HG02623 (cell line): ENCODE data around the gene TPD52L2.

ENCODE experiments used
- ATAC-seq: cut with Tn5 transposase; IDR thresholded peaks from one replicate; pipeline ENCODE4 v1.9.1; 2021; ENCODE audit warnings: moderate library complexity; ENCODE audit not compliant: unreplicated experiment

Gene TPD52L2

DNA sequence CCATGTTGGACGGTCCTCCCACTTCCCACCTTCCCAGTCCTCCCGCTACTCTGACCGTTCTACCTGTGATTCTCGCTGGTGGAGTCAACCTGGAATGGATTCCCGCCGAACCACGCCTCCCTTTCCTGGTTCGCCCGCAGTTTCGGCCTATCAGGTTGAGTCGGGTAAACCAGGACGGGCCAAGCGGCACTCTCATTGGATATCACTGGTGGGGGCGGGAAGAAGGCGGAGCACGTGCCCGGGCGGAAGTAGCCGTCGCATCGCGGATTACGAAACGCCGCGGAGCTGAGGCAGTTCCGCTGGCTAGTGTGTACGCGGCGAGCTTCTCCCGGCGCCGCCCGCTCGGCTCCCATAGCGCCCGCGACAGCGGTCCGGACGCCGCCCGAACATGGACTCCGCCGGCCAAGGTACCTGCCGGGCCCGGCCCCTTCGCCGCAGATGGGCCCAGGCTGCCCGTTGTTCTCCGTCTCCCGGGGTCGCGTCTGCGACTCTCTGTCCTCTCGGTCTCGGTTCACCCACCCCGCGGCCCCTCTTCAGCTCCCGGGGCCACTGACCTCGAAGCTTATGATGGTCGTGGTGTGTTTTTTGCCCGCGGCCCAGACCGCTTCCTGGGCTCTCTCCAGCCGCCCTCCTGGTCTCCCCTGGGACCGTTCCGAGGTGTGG, at the start of gene TPD52L2:
TSS of gene TPD52L2 (plus strand) at position 293 of the 663 bp plus-strand sequence. CDS start at position 389, 96 bp downstream.
- peak; percentile 76 for ATAC-seq

DNA sequence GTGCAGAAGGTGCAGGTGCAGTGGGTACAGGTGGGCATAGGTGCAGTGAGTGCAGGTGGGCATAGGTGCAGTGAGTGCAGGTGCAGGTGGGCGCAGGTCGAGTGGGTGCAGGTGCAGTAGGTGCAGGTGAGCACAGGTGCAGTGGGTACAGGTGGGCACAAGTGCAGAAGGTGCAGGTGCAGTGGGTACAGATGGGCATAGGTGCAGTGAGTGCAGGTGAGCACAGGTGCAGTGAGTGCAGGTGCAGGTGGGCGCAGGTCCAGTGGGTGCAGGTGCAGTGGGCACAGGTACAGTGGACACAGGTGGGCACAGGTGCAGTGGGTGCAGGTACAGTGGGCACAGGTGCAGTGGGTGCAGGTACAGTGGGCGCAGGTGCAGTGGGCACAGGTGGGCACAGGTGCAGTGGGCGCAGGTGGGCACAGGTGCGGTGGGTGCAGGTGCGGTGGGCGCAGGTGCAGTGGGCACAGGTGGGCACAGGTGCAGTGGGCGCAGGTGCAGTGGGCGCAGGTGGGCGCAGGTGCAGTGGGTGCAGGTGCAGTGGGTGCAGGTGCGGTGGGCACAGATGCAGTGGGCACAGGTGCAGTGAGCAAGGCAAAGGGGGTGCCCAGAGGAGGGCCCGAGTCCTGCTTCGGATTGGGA, 49.3 kb upstream of the TPD52L2 start:
- ATAC-seq, result no peak

DNA sequence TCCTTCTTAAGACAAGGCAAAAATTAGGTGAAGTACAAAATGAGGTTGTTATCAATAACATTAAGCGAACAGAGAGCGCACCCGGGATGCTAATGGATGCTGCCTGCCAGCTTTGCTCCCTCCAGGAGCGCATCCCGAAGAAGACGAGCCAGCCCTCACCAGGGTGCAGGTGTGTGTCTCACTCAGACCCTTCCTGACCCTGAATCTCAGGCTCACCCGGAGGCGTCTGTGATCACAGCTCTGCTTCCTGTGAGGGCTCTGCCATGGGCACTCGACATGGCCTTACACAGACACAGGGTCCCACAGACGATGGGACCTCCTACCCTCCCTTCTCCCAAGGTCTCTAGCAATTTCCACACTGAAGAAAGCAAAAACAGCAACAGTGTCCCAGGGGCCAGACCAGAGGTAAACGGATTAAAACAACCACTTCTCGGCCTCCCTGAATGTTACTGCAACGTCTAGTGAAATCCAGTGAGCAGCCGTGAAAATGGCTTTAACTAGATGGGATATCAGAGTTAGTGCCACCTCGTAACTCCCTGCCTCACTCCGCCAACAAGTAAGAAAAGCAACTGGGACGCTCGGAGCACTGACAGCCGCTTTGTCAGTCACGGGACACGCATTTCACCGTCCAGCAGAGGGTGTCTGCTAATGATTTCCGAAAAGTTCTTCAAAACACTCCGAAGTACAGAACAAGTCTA, 45.7 kb upstream of the TPD52L2 start:
- no peak for ATAC-seq

DNA sequence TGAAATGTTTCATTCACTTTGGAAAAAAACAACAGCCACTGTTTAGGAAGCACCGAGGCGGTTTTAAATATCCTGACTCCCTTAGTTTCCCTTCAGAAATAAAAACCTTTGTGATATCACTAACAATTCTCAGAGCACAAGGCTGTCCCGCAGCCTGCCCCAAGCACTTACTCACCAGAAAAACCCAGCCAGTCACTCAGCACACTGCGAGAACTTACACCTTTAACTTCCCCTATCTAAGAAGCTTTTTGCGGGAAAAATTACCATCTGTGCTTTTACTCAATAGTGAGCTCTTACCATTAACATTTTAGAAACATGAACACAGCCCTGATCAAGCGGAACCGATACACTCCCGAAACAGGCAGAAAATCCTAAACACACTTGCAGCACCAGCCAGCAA, 43.3 kb upstream of the TPD52L2 start:
- ATAC-seq, result no peak

DNA sequence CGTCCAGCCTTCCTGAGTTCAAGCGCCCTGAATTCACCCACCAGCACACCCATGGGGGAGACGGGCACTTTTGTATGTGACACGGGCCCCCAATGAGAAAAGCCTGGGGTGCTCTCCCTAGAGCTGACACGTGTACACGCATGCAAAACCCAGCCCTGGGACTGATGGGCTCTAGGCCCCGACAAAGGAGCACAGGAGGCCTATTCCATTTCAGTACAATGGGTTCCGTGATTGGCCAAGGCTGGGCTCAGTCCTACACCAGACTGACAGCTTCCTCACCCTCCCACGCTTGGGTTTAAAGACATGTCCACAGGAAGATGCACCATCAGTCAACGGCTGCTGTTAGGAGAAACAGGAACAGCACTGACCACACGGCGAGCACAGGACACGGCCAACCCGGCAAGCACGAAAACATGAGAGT, 42.8 kb upstream of the TPD52L2 start:
- ATAC-seq, result no peak

DNA sequence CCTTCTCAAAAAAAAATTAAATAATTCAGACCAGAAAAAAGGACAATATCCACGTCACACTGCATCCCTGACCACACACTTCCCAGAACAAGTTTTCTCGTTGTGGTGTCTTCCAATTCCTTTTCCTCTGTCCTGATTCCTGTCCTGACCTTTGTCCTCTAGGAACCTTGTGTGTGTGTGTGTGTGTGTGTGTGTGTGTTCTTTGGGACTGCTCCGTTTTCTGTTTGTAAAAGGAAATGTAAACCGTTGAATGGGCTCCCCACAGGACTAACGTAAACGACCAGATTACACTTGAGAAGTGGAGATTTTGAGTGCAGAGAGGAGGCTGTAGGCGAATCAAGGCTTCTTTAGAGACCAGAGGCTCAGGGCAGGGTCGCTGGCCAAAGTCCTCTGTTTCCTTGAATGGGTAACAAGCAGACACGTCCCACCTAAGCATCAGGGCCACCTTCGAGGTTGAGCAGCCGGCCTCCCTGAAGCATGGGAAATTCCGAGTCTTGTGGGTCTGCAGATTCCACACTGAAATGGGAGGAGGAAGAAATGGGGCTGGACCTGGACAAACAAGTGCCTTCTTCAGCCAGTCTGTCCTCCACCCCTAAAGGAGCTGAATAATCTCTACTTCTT, 41.3 kb upstream of the TPD52L2 start:
- no peak for ATAC-seq

DNA sequence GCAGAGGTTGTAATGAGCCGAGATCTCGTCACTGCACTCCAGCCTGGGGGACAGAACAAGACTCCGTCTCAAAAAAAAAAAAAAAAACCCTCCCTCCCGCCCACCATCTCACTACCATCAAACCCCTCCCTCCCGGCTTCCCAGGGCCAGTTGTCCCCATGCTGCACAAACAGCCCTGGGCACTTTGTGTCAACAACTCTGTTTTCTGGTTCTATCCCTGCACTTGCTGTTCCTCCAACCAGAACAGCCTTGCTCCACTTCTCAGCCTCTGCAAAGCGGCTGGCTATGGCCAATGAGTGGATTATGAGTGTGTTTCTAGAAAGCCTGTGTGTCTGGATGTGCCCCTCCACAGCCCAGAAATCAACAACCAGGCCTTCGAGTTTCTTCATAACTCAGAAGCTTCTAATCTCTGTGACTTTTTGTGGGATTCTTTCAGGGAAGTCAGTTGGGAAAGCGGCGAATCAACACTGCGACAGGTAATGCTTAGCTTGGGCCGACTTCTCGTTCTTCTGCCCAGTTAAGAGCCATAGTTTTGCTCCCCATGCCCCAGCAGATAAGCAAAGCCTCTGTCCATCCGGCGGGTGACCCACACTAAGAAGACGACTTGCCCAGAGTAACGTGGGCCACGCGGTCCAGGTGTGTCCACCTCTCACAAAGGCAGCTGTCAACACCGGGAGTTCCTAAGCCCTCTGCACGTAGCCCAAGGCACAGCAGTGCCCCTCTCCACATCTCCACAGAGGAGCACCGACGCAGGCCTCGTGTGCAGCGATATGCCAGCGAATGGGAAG, 39.5 kb upstream of the TPD52L2 start:
- no peak for ATAC-seq

DNA sequence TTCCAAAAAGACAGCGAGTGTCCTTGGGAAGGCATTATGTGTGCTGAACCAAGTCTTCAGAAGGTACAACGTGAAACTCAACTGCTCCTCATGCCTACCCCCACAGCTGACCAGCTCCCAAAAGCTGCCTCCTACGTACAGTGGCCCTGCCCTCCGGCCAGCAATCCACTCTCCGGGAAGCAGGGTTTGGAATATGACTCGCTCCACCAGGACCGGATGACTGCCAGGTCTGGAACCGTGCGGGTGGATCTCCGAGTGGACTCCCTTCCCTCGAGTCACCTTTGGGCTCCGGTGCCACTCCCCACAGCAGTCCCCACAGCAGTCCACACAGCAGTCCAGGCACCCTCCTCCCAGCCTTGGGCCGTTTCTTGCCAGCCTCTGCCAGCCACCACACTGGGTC, 38.3 kb upstream of the TPD52L2 start:
- no peak for ATAC-seq

DNA sequence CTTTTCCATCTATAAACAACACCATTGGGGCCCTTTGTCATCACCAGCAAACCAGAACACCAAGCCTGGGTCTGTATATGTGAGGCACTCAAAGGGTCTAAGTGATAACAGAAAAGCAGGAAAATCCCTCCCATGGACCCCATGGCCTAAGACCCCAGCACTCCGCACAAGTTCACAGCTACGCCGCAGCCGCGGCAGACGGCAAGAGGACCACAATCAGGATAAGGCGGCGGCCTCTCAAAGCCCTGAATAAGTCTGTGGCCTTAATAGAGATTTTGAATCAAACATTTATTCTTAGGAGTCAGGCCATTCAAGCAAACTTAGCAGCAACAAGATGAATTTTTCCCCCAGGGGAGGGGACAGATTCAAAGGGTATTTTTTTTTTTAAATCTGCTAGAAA, 36.9 kb upstream of the TPD52L2 start:
- ATAC-seq, result no peak

DNA sequence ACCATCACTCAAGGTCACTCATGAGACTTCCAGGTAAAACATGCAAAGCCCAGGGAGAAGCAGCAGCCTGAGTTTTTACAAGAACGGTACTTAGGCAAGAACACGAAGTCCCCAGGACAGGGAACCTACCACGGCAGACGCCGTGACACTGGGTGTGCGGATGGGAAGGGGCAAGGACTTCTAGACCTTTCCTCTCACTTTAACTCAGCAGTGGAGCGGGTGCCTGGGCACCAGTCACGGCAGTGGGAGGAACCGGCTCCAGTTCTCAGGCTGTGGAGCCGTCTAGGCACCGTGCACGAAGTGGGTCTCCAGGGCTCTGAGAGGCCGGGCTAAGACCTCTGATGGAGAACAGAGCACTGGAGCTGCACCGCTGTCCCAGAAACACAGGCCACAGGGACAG, 36.5 kb upstream of the TPD52L2 start:
- ATAC-seq, result no peak

DNA sequence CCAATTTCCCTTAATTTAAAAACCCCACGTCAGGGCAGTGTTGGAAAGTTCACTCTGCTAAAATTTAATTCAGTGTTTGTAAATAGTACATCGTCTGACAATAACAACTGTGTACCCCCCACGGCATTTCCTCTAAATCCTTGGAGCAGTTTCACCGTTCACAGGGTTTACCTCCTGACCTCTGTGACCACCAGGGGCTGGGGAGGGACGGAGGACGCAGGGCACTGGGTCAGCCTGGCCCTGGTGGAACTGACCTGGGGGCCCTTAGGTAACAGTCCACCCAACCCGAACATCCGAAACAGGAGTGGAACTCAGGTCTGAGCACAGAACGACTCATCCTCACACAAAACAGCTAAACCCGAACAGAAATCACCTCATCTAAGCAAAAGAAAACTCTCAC, 36.1 kb upstream of the TPD52L2 start:
- no peak for ATAC-seq

DNA sequence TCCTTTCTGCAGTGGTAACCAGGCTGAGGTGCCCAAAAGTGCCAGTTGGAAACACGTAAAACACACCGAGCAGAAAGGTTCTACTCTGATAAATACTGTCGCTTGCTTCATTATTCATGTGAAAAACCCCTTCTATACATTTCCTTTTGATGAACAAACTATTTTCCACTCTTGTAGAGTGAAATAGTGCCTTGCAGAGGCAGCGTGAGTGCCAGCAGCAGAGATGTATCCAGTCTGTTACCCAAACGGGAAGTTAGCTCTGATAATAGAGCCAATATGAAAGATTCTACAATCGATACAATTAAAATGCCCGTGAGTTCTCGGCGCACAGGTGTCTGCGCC, 35.5 kb upstream of the TPD52L2 start:
- ATAC-seq, result no peak

DNA sequence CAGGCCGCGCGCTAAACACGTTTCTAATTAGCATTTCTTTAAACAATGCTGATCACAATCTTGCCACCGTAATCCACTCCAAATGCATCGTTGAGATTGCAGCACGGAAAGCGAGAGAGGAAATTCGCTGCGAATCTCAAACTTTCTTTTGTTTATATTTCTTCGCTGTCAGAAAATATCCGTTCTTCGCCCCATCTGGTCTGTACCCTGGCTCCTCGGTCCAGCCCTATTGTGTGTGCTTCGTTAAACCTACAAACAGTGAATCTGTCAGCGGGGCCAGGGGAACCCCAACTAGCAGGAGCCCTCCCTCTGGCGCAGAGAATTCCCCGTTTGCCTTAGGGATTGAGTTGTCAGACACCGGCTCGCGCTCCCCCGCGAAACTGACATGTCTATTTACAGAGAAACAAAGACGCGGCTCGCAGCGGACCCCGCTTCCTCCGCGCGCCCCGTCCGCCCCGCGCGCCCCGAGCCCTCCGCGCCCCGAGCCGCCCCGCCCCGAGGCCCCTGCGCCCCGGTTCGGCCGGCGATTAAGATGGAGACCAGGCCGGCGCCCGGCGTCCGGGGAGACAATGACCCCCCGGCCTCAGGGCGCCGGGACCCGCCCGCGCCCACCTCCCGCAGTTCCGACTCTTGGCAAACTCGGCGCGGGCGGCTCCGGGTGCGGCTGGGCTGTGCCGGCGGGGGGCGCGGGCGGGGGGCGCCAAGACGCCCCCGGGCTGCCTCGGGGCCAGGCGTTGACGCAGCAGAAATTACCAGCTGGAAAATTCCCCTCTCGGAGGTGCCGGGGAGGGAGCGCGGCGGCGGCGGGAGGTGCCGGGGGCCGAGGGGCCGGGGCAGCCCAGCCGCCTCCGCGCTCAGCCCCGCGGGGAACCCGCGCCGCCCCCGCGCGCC, 34.9 kb upstream of the TPD52L2 start:
- ATAC-seq, result no peak

DNA sequence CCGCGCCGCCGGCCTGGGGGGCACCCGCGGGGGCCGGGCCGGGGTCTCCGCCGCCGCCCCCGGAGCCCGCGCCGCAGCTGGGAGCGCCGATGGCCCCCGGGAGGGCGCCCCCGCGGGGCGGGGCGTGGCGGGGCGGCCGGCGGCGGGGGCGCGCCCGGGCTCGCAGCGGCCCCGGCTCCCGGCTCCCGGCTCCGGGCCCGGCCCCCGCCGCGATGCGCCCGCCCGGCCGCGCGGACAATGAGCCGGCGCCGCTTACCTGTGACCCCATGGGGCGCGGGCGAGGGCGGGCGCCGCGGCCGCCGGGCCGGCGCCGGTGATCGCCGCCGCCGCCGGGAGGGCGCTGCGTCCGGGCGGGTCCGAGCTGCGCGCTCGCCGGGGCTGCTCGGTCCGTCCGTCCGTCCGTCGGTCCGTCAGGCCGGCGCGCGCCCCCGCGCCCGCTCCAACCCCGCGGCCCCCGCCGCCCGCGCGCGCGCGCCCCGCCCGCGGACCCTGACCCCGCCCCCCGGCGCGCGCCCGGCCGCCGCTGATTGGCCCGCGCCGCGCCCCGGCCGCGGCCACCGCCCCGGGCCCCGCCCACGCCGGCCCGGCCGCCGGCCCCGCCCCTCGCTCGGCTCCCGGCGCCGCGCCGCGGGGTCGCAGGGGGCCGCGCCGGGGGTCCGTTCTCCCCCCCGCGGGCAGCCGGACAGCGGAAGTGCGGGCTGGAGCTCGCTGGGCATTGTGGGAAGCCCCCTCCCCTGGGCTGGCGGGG, 34.1 kb upstream of the TPD52L2 start, which contains the start of gene ZBTB46:
TSS of gene ZBTB46 (minus strand) at position 424 of the 748 bp plus-strand sequence. CDS start 40,507 bp downstream, outside the sequence.
- peak; percentile 61 for ATAC-seq

DNA sequence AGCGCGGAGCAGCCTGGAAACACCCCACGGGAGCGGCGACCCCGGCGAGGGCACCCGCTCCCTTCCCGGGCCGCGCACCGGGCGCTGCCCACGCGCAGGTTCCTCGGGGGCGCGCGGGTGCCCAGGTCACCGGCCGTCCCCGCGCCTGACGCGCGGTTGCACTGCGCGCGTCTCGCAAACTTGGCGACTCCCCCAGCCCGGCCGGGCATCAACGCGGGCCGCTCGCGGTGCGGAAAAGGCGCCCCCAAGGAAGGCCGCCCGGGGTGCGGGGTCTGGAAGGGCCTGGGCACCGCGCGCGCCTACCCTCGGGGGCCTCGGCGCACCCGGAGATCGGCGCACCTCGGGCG, 33.5 kb upstream of the TPD52L2 start:
- ATAC-seq, result no peak

DNA sequence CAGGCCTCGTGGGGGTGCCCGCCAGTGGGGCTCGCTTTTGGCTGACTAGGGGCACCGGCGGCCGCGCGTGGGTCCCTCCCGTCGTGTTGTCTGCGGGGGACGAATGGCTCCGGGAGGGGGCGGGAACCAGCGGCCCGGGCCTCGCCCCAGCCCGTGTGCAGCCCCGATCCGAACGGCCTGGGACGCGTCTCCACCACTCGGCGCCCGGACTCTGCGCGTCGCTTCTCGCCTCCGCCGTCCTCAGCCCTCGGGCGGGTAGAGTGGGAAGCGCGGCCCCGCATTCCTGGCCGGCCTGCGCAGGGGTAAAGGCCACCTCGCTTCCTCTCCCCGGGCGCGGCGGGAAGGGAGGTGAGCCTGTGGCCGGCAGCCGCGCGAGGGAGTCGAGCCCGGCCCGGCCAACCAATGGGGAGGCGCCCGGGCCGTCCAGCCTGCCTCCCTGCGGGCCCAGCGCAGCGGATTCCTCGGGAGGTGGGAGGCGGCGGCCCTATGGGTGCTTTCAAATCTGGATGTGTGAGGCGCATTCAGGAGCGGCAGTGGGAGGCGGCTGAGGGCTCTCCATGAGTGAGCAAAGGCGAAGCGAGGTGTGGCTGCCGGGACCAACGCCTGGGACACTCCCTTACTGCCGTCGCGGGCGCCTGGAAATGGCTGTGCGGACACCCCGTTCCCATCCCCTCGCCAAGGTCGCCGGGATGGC, 32.9 kb upstream of the TPD52L2 start:
- ATAC-seq, result no peak

DNA sequence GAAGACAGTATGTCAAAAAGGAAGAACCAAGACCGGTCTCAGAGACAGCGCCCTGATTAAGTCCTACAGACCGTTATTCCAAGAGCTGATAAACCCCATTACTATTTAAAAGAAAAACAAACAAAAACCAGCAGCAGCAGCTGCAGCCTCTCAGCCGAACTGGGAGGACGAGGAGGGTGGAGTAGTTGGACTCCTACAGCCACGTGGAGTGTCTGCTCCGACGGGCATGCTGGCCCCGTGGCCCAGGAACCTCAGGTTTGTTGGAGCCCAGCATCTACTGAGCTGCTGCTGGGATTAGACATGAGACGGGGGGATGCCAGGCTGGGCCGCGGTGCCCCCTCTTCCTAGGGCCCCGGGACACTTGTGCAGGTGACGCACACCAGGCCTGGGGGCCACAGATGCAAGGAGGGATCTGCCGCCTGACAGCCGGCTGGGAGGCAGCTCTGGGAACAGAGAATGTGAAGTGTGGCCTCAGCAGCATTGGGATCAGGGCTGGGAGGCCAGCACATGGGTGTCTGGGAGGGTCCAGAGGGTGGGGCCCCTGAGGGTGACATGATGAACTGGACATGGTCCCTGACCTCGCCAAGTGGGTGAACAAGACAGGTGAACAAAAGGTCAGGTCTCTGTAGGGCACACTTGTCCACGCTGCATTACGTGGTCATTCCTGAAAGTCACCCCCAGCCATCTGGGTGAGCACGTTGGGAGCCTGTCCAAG, 31.1 kb upstream of the TPD52L2 start:
- no peak for ATAC-seq

DNA sequence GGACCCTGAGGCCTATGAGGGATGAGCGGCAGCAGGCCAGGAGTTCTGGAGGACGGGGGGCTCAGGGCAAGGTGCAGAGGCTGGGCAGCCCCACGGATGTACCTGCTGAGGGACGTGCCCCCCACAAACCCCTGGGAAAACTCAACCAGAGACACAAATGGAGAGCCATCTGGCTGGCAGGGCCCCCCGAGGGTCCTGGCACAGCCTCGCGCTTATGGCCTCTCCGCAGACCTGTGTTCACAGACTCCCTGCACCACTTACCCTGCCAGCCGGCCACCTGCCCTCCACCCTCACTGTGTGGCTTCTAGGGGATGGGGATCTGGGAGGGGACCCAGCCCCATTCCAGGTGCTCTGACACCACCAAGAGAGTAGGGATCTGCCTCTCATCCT, 30.6 kb upstream of the TPD52L2 start:
- ATAC-seq, result no peak
